Erythroblast (primary cell): ENCODE measurements around the gene ZFP28.

Source experiments
- GATA1 ChIP-seq: IDR thresholded peaks from 2 replicates; pipeline ENCODE4 v1.6.1; 2011; ENCODE audit warnings: low read depth, mild to moderate bottlenecking, control low read depth, low read length, moderate library complexity
- POLR2A ChIP-seq: IDR thresholded peaks from 2 replicates; pipeline ENCODE4 v1.6.1; 2011; ENCODE audit warnings: mild to moderate bottlenecking, low read length

DNA sequence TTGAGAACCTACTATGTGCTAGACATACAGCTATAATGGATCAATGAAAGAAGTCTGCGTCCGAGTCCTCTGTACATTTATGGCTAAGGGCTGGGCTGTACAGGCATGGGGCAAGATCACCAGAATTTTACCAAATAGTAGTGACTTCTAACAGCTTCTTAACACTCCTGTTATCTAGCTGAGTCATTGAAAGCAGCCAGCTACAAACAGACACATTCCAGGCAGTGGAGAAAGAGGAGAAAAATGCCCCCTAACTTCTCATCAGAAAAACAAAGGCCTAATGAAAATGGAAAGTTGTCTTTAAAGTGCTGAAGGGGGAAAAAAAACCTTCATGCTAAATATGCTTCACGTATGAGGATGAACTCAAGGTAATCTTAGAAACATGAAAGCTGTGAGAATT, 47.3 kb upstream of the ZFP28 start:
- TF ChIP-seq POLR2A (no peak), GATA1 (no peak)
